ENCODE measurements around the gene GXYLT2.
"Not testable (repeated sequence)": the region's sequence is repeated elsewhere in the genome, so short reads cannot be mapped to it uniquely, and the experiment has no call there.

GXYLT2 gene

DNA sequence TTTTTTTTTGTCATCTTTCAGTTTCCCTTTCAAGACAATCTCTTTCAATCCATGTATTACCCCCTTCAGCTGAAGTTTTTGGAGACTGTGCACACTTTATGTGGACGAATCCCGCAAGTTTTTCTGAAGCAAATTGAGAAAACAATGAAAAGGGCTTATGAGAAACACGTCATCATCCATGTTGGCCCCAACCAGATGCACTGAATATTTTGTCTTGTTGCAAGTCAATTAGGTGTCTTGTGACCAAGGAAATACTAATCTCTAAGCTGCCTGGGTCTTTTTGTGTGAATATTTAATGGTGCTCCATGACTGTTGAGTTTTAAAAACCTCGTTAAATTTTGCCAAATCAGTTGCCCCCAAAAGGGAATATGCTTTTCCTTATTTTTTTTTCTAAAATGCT is 87.1 kb downstream of the GXYLT2 start:
- no peak for DNase-seq (ENCODE audit: low spot score)

DNA sequence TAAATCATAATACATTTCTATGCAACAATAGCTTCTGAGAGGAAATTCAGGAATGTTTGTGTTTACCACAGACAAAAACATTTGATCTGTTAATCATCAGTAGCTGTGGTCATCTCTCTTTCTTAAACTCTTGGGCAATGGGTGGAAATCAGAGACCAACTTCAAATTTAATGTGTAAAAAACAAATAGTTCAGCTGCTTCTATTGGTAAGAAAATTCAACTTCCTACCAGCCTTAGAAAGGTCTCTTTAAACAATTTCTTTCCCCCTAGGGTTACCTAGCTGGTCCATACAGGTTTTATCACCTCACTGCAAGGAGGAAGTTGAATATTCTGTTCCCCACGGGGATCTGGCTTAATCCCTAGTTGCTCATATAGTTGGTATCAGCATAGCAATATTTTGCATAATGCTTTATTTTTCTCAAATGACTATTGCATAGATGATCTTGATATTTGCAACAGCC is 88.5 kb downstream of the GXYLT2 start:
- no peak for DNase-seq (ENCODE audit: low spot score)

- no peak for DNase-seq (ENCODE audit: low spot score)
These were observed 89.4 kb downstream of the GXYLT2 start for GRCh38 chr3:72977060-72977808.

- no peak for DNase-seq (ENCODE audit: low spot score)
These were observed 94.9 kb downstream of the GXYLT2 start for GRCh38 chr3:72982609-72983366.

DNA sequence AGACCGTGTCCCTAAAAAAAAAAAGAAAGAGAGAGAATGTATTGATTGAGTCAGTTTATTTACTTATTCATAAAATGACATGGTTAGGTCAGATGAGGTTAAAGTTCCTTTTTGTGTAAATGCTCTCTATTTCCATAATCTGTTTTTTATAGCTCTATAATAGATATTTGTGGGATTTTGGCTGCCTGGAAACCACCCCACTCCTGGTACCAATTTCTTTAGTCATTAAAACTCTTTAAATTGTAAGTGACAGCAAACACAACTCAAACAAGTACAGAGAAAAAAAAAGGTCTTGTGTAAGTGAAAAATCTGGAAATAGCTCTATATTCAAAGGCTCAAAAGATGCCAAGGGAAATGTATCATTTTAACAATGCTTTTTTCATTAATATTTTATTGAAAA is 97.7 kb downstream of the GXYLT2 start:
- no peak for DNase-seq (ENCODE audit: low spot score)

GRCh38 chr3:72990701-72991395 is 103.0 kb downstream of the GXYLT2 start:
- no peak for DNase-seq (ENCODE audit: low spot score)

- DNase-seq (ENCODE audit: low spot score) = no peak
These were observed 103.7 kb downstream of the GXYLT2 start for GRCh38 chr3:72991522-72991921.

GRCh38 chr3:72993391-72993790 is 105.5 kb downstream of the GXYLT2 start:
- no peak for DNase-seq (ENCODE audit: low spot score)

- no peak for DNase-seq (ENCODE audit: low spot score)
These were observed 107.5 kb downstream of the GXYLT2 start for GRCh38 chr3:72995337-72995736.

- no peak for DNase-seq (ENCODE audit: low spot score)
These were observed 108.3 kb downstream of the GXYLT2 start for GRCh38 chr3:72996121-72996472.

- peak; percentile 79 for DNase-seq (ENCODE audit: low spot score)
These were observed 108.9 kb downstream of the GXYLT2 start, which contains the start of gene PPP4R2 for GRCh38 chr3:72996473-72997333. Gene PPP4R2 (plus strand): TSS chr3:72996811. CDS start chr3:72997038, 227 bp downstream.

DNA sequence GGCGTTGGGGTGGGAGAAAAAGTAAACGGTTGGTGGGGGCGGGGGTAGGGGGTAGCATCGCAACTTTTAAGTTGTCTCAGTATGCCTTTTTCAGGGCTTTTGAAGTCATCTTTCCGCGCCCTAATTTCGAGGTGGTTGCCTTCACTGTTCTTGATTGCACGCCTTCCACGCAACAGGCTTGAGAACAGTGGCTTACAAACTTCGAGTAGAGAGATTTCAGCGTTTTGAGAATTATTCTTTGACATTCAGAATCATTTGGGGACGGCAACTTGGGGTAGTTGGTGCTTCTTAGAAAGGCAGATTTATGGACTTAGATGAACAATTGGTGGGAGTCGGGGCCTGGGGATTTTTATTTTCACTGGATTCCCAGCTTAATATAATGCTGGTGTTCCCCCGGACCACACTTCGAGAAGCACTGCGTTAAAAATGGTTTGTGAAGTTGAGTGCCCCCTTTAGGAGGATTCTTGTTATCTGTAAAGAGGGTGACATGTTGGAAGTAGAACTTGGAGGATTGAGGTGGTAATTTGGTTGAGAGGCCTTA is 109.6 kb downstream of the GXYLT2 start:
- DNase-seq (ENCODE audit: low spot score) = peak; percentile 54

DNA sequence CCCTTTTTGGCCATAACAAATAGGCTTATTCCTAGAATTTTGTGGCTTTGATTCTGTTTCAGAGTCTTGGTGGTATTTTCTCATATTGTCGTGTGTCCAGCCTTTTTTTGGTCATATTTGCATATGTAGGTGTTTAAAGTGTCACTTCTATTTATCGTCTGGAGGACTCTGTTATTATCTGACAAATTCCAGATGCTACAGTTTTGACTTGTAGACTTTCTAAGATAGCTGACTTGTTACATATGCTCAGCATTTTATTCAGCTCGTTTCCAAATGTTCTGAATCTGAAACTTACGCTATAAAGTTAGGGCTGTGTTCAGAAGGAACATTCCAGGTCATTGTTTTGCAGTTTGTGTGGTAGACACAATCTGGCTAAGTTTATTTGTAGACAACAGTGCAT is 110.6 kb downstream of the GXYLT2 start:
- no peak for DNase-seq (ENCODE audit: low spot score)

DNA sequence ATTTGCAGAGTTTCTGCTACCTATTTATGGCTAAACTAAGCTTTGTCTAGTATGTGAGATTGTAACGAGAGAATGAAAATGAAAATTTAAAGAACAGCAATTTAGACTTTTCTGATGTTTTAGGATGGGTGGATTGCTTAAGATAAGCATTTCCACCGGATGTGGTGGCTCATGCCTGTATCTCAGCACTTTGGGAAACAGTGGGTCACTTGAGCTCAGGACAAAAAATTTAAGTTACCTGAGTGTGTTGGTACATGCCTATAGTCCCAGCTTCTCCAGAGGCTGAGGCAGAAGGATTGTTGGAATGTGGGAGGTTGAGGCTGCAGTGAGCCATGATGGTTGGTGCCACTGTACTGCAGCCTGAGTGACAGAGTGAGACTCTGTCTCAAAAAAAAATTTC is 112.1 kb downstream of the GXYLT2 start:
- no peak for DNase-seq (ENCODE audit: low spot score)

GRCh38 chr3:73003050-73003449 is 115.2 kb downstream of the GXYLT2 start:
- DNase-seq (ENCODE audit: low spot score) = not testable (repeated sequence)

GRCh38 chr3:73004316-73004715 is 116.5 kb downstream of the GXYLT2 start:
- no peak for DNase-seq (ENCODE audit: low spot score)

GRCh38 chr3:73007992-73008712 is 120.3 kb downstream of the GXYLT2 start:
- DNase-seq (ENCODE audit: low spot score) = no peak

- no peak for DNase-seq (ENCODE audit: low spot score)
These were observed 121.2 kb downstream of the GXYLT2 start for GRCh38 chr3:73009008-73009407.

GRCh38 chr3:73009750-73010149 is 121.9 kb downstream of the GXYLT2 start:
- no peak for DNase-seq (ENCODE audit: low spot score)

- DNase-seq (ENCODE audit: low spot score) = no peak
These were observed 122.3 kb downstream of the GXYLT2 start for GRCh38 chr3:73010158-73010557.

DNA sequence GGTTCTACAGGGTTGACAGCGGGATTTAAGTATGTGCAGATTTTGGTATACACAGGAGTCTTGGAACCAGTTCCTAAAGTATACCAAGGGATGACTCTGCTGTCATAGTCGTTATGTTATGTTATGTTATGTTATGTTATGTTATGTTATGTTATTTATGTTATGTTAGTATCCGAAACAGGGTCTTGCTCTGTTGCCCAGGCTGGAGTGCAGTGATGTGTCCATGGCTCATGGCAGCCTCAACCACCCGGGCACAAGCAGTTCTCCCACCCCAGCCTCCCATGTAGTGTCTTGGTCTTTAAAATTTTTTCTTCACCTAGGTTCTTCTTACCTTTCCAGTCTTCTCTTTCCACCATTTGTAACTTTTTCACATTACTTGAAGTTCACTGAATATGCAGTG is 130.5 kb downstream of the GXYLT2 start:
- no peak for DNase-seq (ENCODE audit: low spot score)

Measured in cerebellar cortex (tissue), 1 donor.